ENCODE data around the gene NEMP2. TPM values are rescaled to one million over a fixed set of nuclear protein-coding genes. Genes with fewer than 3 reads are reported as not detected.

Gene NEMP2
- total RNA-seq, 1 donor from 2014 or later, result 7.2 TPM

DNA sequence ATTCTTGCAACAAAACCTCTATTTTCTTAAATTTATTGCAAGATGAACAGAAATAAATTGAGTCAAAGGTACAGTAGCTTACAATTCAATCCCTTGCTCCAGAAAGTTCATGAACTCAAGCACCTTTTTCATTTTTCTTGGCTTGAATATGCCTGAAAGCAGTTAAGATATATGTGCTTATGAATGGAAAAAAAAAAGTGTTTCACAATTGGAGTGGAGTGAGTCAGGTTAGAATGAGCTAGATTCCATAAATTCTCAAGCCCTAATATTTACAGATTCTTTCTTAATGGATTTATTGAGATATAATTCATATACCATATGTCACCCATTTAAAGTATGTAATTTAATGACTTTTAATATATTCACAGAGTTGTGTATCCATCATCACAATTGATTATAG, 39.6 kb upstream of the NEMP2 start:
- Mint-ChIP-seq H3K4me3 (no peak overlapping the region), H3K36me3 (no peaks in the 10 kb centered on the region), H3K27me3 (no peaks in the 10 kb centered on the region), H3K9me3 (no peaks in the 10 kb centered on the region), H3K27ac (no peak overlapping the region), H3K4me1 (ENCODE audit: unreplicated experiment) (peaks cover 35% of the 10 kb centered on the region)
- DNase-seq (ENCODE audit: extremely low spot score, unreplicated experiment), result no peak
- TF ChIP-seq, protein P1, sequence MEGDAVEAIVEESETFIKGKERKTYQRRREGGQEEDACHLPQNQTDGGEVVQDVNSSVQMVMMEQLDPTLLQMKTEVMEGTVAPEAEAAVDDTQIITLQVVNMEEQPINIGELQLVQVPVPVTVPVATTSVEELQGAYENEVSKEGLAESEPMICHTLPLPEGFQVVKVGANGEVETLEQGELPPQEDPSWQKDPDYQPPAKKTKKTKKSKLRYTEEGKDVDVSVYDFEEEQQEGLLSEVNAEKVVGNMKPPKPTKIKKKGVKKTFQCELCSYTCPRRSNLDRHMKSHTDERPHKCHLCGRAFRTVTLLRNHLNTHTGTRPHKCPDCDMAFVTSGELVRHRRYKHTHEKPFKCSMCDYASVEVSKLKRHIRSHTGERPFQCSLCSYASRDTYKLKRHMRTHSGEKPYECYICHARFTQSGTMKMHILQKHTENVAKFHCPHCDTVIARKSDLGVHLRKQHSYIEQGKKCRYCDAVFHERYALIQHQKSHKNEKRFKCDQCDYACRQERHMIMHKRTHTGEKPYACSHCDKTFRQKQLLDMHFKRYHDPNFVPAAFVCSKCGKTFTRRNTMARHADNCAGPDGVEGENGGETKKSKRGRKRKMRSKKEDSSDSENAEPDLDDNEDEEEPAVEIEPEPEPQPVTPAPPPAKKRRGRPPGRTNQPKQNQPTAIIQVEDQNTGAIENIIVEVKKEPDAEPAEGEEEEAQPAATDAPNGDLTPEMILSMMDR (conservative IDR thresholded peaks at IDR 0.05), result no peak

DNA sequence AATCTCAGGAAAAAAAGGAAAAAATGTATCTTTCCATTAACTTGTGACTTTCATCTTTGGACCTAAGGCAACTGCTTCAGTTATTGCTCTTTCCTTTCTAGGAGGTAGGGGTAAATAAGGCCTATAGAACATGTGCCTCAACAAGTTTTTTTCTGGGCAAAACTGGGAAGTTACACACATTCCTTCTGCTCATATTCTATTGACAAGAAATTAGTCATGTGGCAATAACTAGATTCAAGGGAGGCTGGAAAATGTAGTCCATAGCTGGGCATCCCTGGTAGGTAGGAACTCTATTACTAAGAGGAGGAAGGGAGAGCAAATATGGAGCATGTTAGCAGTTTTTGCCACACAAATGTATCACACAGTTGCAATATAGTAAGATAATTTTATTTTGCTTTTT, 37.7 kb upstream of the NEMP2 start:
- H3K4me1 Mint-ChIP-seq (ENCODE audit: unreplicated experiment), result peaks cover 21% of the 10 kb centered on the region
- H3K4me3 Mint-ChIP-seq, result no peak overlapping the region
- peaks cover under 1% of the 10 kb centered on the region for H3K9me3 Mint-ChIP-seq
- H3K36me3 Mint-ChIP-seq, result peaks cover 5% of the 10 kb centered on the region
- TF ChIP-seq, protein P1 (conservative IDR thresholded peaks at IDR 0.05), result no peak
- no peak overlapping the region for H3K27ac Mint-ChIP-seq
- no peak for DNase-seq (ENCODE audit: extremely low spot score, unreplicated experiment)
- H3K27me3 Mint-ChIP-seq, result no peaks in the 10 kb centered on the region

DNA sequence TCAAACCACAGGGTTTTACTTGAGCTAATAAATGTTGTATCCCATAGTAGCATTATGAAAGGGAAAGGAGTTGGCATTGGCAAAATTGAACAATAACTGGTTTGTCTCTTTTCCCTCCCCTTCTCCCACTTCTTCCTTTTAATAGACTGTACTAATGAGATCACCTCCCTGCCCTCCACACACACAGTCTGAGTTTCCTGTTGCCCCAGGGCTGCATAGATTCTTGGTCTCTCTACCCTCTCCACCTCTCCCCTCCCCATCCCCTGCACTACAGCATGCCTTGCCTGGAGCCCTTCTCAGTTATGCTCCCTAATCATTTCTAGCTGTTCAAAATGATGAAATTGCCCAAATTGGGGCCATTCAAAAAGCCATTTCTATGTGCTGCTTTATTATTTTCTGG, 37.2 kb upstream of the NEMP2 start:
- no peak overlapping the region for H3K4me3 Mint-ChIP-seq
- peaks cover 11% of the 10 kb centered on the region for H3K36me3 Mint-ChIP-seq
- peaks cover 18% of the 10 kb centered on the region for H3K4me1 Mint-ChIP-seq (ENCODE audit: unreplicated experiment)
- no peaks in the 10 kb centered on the region for H3K27me3 Mint-ChIP-seq
- TF ChIP-seq, protein P1 (conservative IDR thresholded peaks at IDR 0.05), result no peak
- no peak for DNase-seq (ENCODE audit: extremely low spot score, unreplicated experiment)
- no peak overlapping the region for H3K27ac Mint-ChIP-seq
- H3K9me3 Mint-ChIP-seq, result peaks cover 6% of the 10 kb centered on the region

DNA sequence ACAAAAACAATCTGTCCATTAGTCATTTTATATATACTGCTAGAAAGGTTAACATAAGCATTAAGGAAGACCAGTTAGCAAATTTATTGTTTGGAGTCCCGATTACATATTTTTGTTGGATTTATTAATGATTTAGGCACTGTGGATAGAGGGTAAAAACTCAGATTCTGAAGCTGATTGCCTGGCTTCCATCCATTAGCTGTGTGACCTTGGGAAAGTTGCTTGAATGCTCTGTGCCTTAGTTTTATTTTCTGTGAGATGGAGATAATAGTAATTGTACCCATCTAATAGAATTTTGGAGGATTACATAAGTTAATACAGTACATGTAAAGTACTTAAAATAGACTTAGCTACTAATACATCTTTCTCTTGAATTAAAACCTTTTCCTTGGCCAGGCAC, 36.3 kb upstream of the NEMP2 start:
- H3K27ac Mint-ChIP-seq, result no peak overlapping the region
- no peaks in the 10 kb centered on the region for H3K27me3 Mint-ChIP-seq

DNA sequence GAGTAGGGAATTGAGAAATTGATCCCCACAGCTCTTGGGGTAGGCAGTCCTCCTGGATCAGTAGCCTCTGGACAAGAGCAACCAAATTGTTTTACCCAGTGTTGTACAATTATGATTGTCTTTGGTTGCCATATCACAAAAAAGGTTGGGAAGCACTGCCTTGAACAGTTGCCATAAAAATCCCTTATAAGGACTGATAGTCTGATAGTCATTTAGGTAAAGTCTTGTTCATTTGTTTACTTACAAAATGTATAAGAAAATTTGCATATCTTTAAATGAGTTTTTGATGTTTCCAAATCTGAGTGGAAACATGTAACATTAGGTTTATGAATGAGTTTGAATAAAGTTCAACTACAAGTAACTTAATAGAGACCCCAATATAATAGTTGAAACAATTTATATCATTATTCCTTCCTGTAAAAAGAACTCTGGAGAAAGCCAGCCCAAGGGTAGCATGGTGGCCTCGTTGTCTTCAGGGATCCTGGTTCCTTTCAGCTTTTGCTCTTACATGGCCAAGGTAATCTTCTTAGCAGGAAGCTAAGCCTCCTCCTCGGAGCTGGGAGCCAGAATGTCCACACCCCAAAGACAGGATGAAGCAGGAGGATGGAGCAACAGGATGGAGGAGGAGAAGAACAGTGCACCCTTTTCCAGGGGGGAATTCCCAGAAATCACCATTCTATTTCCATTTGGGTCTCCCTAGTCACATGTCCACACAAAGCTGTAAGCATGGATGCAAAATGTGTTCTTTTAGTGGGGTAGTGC, 35.7 kb upstream of the NEMP2 start:
- Mint-ChIP-seq H3K27ac (no peak overlapping the region), H3K9me3 (peaks cover 8% of the 10 kb centered on the region), H3K4me3 (no peak overlapping the region), H3K27me3 (no peaks in the 10 kb centered on the region), H3K36me3 (peaks cover 11% of the 10 kb centered on the region), H3K4me1 (ENCODE audit: unreplicated experiment) (peaks cover 10% of the 10 kb centered on the region)
- TF ChIP-seq, protein P1 (conservative IDR thresholded peaks at IDR 0.05), result no peak
- no peak for DNase-seq (ENCODE audit: extremely low spot score, unreplicated experiment)

More for the DNA sequence above, 36.3 kb upstream of the NEMP2 start:
- H3K4me3 Mint-ChIP-seq, result no peak overlapping the region
- TF ChIP-seq, protein P1 (conservative IDR thresholded peaks at IDR 0.05), result no peak
- peaks cover 10% of the 10 kb centered on the region for H3K4me1 Mint-ChIP-seq (ENCODE audit: unreplicated experiment)
- peaks cover 11% of the 10 kb centered on the region for H3K36me3 Mint-ChIP-seq
- H3K9me3 Mint-ChIP-seq, result peaks cover 8% of the 10 kb centered on the region
- no peak for DNase-seq (ENCODE audit: extremely low spot score, unreplicated experiment)
